K562 (cell line): ENCODE measurements around the gene SS18. TPM values are rescaled to one million over a fixed set of nuclear protein-coding genes. Genes with fewer than 3 reads are reported as not detected.

Source experiments
- ATAC-seq: fragments of 200-7000 bp; cut with Tn5 transposase; 3 replicates; pipeline ENCODE4 v1.9.1; 2020; ENCODE audit warnings: moderate library complexity
- BruUV-seq: library from RNA; stranded (reverse); fragments of 400-500 nt; replicated peaks from 2 replicates; lab custom pipeline; 2021; lab: Mats Ljungman, UMichigan
- CTCF ChIA-PET: fragments of 300-600 bp; formaldehyde crosslinking; extraction: SDS; loops from one replicate; lab custom pipeline; 2021; ENCODE audit warnings: low intra/inter-chr PET ratio; lab: Yijun Ruan, JAX
- POLR2A ChIA-PET: fragments of 300-600, 350-650 bp; sonication (Branson Sonifier 250); formaldehyde crosslinking; extraction: SDS; loops from one replicate; lab custom pipeline; 2021; ENCODE audit warnings: antibody characterized with exemption, inconsistent platforms; lab: Yijun Ruan, JAX
- DNase-seq, 4 experiments: peaks; one replicate each; pipeline versions ENCODE4 v3.0.0 to v3.0.0-alpha.2; 2011 to 2018; ENCODE audit warnings: low spot score in 3 of 4, mixed read lengths in 3 of 4; ENCODE audit errors: extremely low read depth in 1 of 4
- FAIRE-seq: peaks from 2 replicates; lab custom pipeline; 2011; peaks lifted over from hg19 to GRCh38; lab: Jason Lieb, UNC
- H2AFZ ChIP-seq: 2 replicates; pipeline ENCODE4 v1.6.0; 2011; ENCODE audit warnings: low read depth, low read length, control low read depth, inconsistent platforms
- H3K27ac ChIP-seq: fragments of 200-600 bp; 3 replicates; pipeline ENCODE4 v1.8.0; 2011; ENCODE audit warnings: low read depth, mild to moderate bottlenecking, control low read depth, inconsistent platforms, low read length, moderate library complexity, mixed read lengths; ENCODE audit errors: extremely low read depth
- H3K27me3 ChIP-seq, 2 experiments: fragments of 300-600 bp in 1 of 2; 2 replicates in 1 of 2; 3 replicates in 1 of 2; pipeline versions ENCODE4 v1.6.0 to v1.8.0; 2011; ENCODE audit warnings: inconsistent platforms in 2 of 2, low read length in 2 of 2, mild to moderate bottlenecking in 1 of 2, mixed read lengths in 1 of 2, moderate library complexity in 1 of 2; ENCODE audit not compliant: control insufficient read depth in 2 of 2, insufficient read depth in 2 of 2
- H3K36me3 ChIP-seq: fragments of 300-600 bp; 3 replicates; pipeline ENCODE4 v1.8.0; 2011; ENCODE audit warnings: mild to moderate bottlenecking, low read length, inconsistent platforms; ENCODE audit not compliant: control insufficient read depth, insufficient read depth
- H3K4me1 ChIP-seq, 2 experiments: fragments of 200-600 bp in 1 of 2; replicated peaks in 1 of 2; 2 replicates in 1 of 2; 3 replicates in 1 of 2; pipeline versions ENCODE4 v1.5.1 to v1.8.0; 2011; ENCODE audit warnings: inconsistent platforms in 2 of 2, low read length in 2 of 2, mild to moderate bottlenecking in 1 of 2, mixed read lengths in 1 of 2, moderate library complexity in 1 of 2; ENCODE audit not compliant: control insufficient read depth in 2 of 2, insufficient read depth in 2 of 2
- H3K4me2 ChIP-seq: 2 replicates; pipeline ENCODE4 v1.6.1; 2011; ENCODE audit warnings: low read length, control low read depth, inconsistent platforms, mixed read lengths; ENCODE audit not compliant: insufficient read depth
- H3K4me3 ChIP-seq: fragments of 200-600 bp; sonication (generic), shearing (Covaris generic); 2 replicates; pipeline ENCODE4 v1.5.1; 2016; ENCODE audit warnings: control low read depth, inconsistent platforms
- H3K79me2 ChIP-seq: fragments of 200-600 bp; 3 replicates; pipeline ENCODE4 v1.8.0; 2011; ENCODE audit warnings: low read length, inconsistent platforms; ENCODE audit not compliant: control insufficient read depth, insufficient read depth
- H3K9ac ChIP-seq, 2 experiments: 2 replicates each; pipeline versions ENCODE4 v1.6.0 to v1.6.1; 2011; ENCODE audit warnings: low read depth in 2 of 2, low read length in 2 of 2, control low read depth in 1 of 2, inconsistent platforms in 1 of 2, mild to moderate bottlenecking in 1 of 2, mixed read lengths in 1 of 2; ENCODE audit not compliant: insufficient read depth in 1 of 2
- H3K9me1 ChIP-seq: one replicate; pipeline ENCODE4 v1.6.0; 2011; ENCODE audit warnings: inconsistent platforms, mild to moderate bottlenecking, low read length, moderate library complexity; ENCODE audit not compliant: control insufficient read depth, insufficient read depth
- H3K9me3 ChIP-seq: replicated peaks from 2 replicates; pipeline ENCODE4 v1.5.1; 2011; ENCODE audit warnings: low read depth, low read length, inconsistent platforms; ENCODE audit not compliant: control insufficient read depth, insufficient read depth
- H4K20me1 ChIP-seq: replicated peaks from 2 replicates; pipeline ENCODE4 v1.6.1; 2011; ENCODE audit warnings: low read length, inconsistent platforms, mixed read lengths; ENCODE audit not compliant: control insufficient read depth, insufficient read depth
- ATF1 ChIP-seq, 2 experiments: fragments of 450-650 bp in 1 of 2; IDR thresholded peaks; 2 replicates each; pipeline ENCODE4 v1.6.1; 2016; ENCODE audit warnings: missing compliant biosample characterization in 1 of 2, missing genetic modification characterization in 1 of 2
- DMBX1 ChIP-seq: fragments of 250-450 bp; sonication (Bioruptor Pico); IDR thresholded peaks from 2 replicates; pipeline ENCODE4 v1.8.0; 2022; ENCODE audit warnings: inconsistent platforms, mild to moderate bottlenecking, moderate library complexity, borderline replicate concordance
- EP300 ChIP-seq: IDR thresholded peaks from 2 replicates; pipeline ENCODE4 v1.6.1; 2012; ENCODE audit warnings: low read length, improper control_type of control experiment
- NFIX ChIP-seq: fragments of 250-450 bp; sonication (Bioruptor Pico); IDR thresholded peaks from 2 replicates; pipeline ENCODE4 v1.4.0; 2020; ENCODE audit warnings: low read depth, mild to moderate bottlenecking, moderate library complexity
- TCF7L2 ChIP-seq: fragments of 150-350 bp; IDR thresholded peaks from 2 replicates; pipeline ENCODE4 v1.6.1; 2016; ENCODE audit warnings: low read depth, mild to moderate bottlenecking, low read length, moderate library complexity
- ZNF77 ChIP-seq: fragments of 250-450 bp; sonication (Bioruptor Pico); IDR thresholded peaks from 2 replicates; pipeline ENCODE4 v1.5.0; 2020
- WGBS: fragments of 100-300 bp; shearing (Covaris generic); methylation state at CpG from one replicate; pipeline ENCODE4 v1.1.6; 2016; ENCODE audit warnings: low coverage, mixed read lengths; ENCODE audit not compliant: insufficient coverage; ENCODE audit errors: missing lambda C conversion rate; 5-methylcytosine and 5-hydroxymethylcytosine counted together
- in situ Hi-C: fragments of 300-500 bp; cut with MboI; formaldehyde crosslinking; loops from 4 replicates; pipeline ENCODE4 v1.15.0; 2018; ENCODE audit warnings: inconsistent platforms, mixed read lengths
- intact Hi-C: fragments of 100-400 bp; cut with micrococcal nuclease; formaldehyde crosslinking; loops from 2 replicates; pipeline ENCODE4 v1.14.2; 2022
- polyA plus RNA-seq, 8 experiments: library from polyadenylated mRNA; depleted of rRNA in 4 of 8; stranded (reverse) in 5 of 8; unstranded in 3 of 8; fragments of >200 nt; fragmentation: Nextera tagmentation in 2 of 8; fragmentation: Illumina TruSeq in 1 of 8; extraction: Ambion mirVana in 2 of 8; extraction: Trizol in 1 of 8; gene quantifications; 2 replicates each; pipeline versions ENCODE4 v1.2.1 to v1.2.3, GENCODE V29; 2011 to 2014; ENCODE audit warnings: inconsistent platforms in 1 of 8, missing spikeins in 1 of 8
- total RNA-seq, 7 experiments: library from RNA; depleted of rRNA in 6 of 7; stranded (reverse); fragments of >200 nt in 6 of 7; fragmentation: Illumina TruSeq in 2 of 7; extraction: Trizol in 2 of 7; gene quantifications; 2 replicates each; pipeline versions ENCODE4 v1.2.1 to v1.2.3, GENCODE V29; 2011 to 2021; ENCODE audit warnings: low replicate concordance in 1 of 7
- TF ChIP-seq, protein P1 (sequence below): fragments of 250-450 bp; sonication (Bioruptor Pico); IDR thresholded peaks from 2 replicates; pipeline ENCODE4 v1.4.0; 2020; ENCODE audit warnings: borderline replicate concordance

SS18 gene
- total and polyA plus RNA-seq, 9 of the 15 experiments (the other 6 are each of a cell fraction or from before 2014, with no cell fraction given), result 30.9 to 190 (median 102) TPM

DNA sequence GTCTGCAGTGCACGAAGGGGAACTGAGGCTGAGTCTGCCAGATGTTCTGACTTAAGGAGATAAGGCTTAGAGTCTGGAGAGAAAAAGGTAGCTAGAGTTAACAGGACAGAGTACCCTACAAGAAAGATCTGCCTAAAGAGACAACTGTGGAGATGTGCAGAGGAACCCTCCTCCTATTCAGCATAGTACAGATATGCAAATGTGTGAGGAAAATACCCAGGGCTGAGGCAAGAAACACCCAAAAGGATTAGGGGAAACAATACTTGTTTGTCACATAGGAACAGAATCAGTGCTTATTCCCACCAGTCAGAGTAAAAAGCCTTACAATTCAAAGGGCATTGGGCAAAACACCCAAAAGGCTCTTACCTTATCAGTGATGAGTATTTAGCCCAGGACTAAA lies 67.8 kb downstream of the SS18 start:
- no peak overlapping the region for H3K9ac ChIP-seq
- H3K27ac ChIP-seq, result no peak overlapping the region
- H3K36me3 ChIP-seq, result peaks cover 81% of the 10 kb centered on the region
- H3K79me2 ChIP-seq, result no peaks in the 10 kb centered on the region
- POLR2A ChIA-PET, result interaction anchor here (0.5 to 0.6 kb wide), 2 partner anchors 30 to 141 kb away, joined by 3 to 6 read pairs; no protein-coding TSS in a partner anchor
- in situ Hi-C loops (no loop called here), intact Hi-C loops (no loop called here)
- no peaks in the 10 kb centered on the region for H4K20me1 ChIP-seq
- CTCF ChIA-PET, result no interaction called here
- 76% methylated on average over 1 of the region's 1 CpG for WGBS
- ATAC-seq, result peak; percentile 61
- TF ChIP-seq, protein P1, sequence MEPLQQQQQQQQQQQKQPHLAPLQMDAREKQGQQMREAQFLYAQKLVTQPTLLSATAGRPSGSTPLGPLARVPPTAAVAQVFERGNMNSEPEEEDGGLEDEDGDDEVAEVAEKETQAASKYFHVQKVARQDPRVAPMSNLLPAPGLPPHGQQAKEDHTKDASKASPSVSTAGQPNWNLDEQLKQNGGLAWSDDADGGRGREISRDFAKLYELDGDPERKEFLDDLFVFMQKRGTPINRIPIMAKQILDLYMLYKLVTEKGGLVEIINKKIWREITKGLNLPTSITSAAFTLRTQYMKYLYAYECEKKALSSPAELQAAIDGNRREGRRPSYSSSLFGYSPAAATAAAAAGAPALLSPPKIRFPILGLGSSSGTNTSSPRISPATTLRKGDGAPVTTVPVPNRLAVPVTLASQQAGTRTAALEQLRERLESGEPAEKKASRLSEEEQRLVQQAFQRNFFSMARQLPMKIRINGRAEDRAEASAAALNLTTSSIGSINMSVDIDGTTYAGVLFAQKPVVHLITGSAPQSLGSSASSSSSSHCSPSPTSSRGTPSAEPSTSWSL (CRISPR knock-in tag), result no peak
- TF ChIP-seq NFIX (CRISPR knock-in tag) (no peak), ZNF77 (CRISPR knock-in tag) (no peak), TCF7L2 (no peak), DMBX1 (CRISPR knock-in tag) (no peak), ATF1 (CRISPR knock-in tag; IDR thresholded peaks at IDR 0.05) (no peak), ATF1 (tag; IDR thresholded peaks at IDR 0.05) (no peak), EP300 (no peak)
- no peaks in the 10 kb centered on the region for H3K27me3 ChIP-seq
- peak in 1 of 4 experiments; percentile 12 for DNase-seq
- no peak overlapping the region for H3K4me2 ChIP-seq
- no peaks in the 10 kb centered on the region for H3K9me3 ChIP-seq
- no peaks in the 10 kb centered on the region for H3K4me1 ChIP-seq
- BruUV-seq, result no TSS peak
- no peak overlapping the region for H2AFZ ChIP-seq
- no peak for FAIRE-seq
- H3K9me1 ChIP-seq, result no peaks in the 10 kb centered on the region
- no peak overlapping the region for H3K4me3 ChIP-seq
